ENCODE results near the gene LSAMP. TPM values are rescaled to one million over a fixed set of nuclear protein-coding genes. Genes with fewer than 3 reads are reported as not detected.

Gene LSAMP
- total and polyA plus RNA-seq, 9 of the 15 experiments (the other 6 are each of a cell fraction or from before 2014, with no cell fraction given), result 0.09 to 0.11 TPM; not detected in 7

DNA sequence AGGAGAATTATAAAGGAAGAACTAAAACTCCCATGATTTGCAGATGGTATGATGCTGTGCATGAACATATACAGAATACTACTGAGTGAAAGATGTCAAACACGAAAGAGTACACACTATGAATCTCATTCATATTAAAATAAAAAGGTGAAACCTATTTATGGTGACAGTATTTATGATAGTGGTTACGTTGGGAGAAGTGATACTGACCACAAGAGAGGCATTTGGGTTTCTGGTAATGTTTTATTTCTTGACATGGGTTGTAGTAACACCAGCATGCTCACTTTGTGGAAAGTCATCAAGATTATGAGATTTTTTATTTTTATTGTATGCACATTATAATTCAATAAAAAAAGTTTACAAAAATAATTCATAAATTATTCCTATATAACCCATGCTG lies 498.0 kb downstream of the LSAMP start:
- DNase-seq (ENCODE audit: extremely low read depth in 1 of 4, low spot score in 3 of 4) (no peak), FAIRE-seq (no peak), ATAC-seq (no peak)
- no TSS peak for BruUV-seq (replicated peaks)
- H3K79me2 ChIP-seq (ENCODE audit: control insufficient read depth, insufficient read depth, low read length), result no peaks in the 10 kb centered on the region
- in situ Hi-C loops (cut with MboI) (no loop called here), intact Hi-C loops (cut with micrococcal nuclease) (no loop called here)
- TF ChIP-seq ZNF23 (CRISPR knock-in tag; IDR thresholded peaks at IDR 0.05) (no peak), YY1 (IDR thresholded peaks at IDR 0.05; ENCODE audit: borderline replicate concordance in 1 of 3, control insufficient read depth in 1 of 3, extremely low read depth in 1 of 3, insufficient read depth in 3 of 3, insufficient read length in 1 of 3, insufficient replicate concordance in 2 of 3, low read depth in 1 of 3, low read length in 2 of 3) (no peak), ARID2 (IDR thresholded peaks at IDR 0.05) (no peak), ZNF12 (CRISPR knock-in tag; IDR thresholded peaks at IDR 0.05) (no peak)
- no peak overlapping the region for H3K9ac ChIP-seq (ENCODE audit: insufficient read depth in 1 of 2, low read depth in 2 of 2, low read length in 2 of 2)
- ChIA-PET CTCF (ENCODE audit: low intra/inter-chr PET ratio) (no interaction called here), POLR2A (no interaction called here)
- H2AFZ ChIP-seq (ENCODE audit: low read depth, low read length), result no peak overlapping the region
- 4% methylated on average over 2 of the region's 2 CpGs for WGBS (ENCODE audit: insufficient coverage, low coverage, missing lambda C conversion rate)
- H3K4me3 ChIP-seq, result no peak overlapping the region
- no peaks in the 10 kb centered on the region for H3K9me1 ChIP-seq (ENCODE audit: control insufficient read depth, insufficient read depth, low read length)
- H3K4me2 ChIP-seq (ENCODE audit: insufficient read depth, low read length), result no peak overlapping the region
- no peaks in the 10 kb centered on the region for H4K20me1 ChIP-seq (replicated peaks; ENCODE audit: control insufficient read depth, insufficient read depth, low read length)
- H3K4me1 ChIP-seq (replicated peaks in 1 of 2; ENCODE audit: control insufficient read depth in 2 of 2, insufficient read depth in 2 of 2, low read length in 2 of 2), result no peaks in the 10 kb centered on the region
- H3K27me3 ChIP-seq (ENCODE audit: control insufficient read depth in 2 of 2, insufficient read depth in 2 of 2, low read length in 2 of 2), result no peaks in the 10 kb centered on the region
- H3K36me3 ChIP-seq (ENCODE audit: control insufficient read depth, insufficient read depth, low read length), result no peaks in the 10 kb centered on the region
- no peaks in the 10 kb centered on the region for H3K9me3 ChIP-seq (replicated peaks; ENCODE audit: control insufficient read depth, insufficient read depth, low read depth, low read length)
- H3K27ac ChIP-seq (ENCODE audit: extremely low read depth, low read depth, low read length), result no peak overlapping the region

- Histone ChIP-seq H3K9me3 (replicated peaks; ENCODE audit: control insufficient read depth, insufficient read depth, low read depth, low read length) (no peaks in the 10 kb centered on the region), H3K4me1 (replicated peaks in 1 of 2; ENCODE audit: control insufficient read depth in 2 of 2, insufficient read depth in 2 of 2, low read length in 2 of 2) (no peaks in the 10 kb centered on the region), H3K27ac (ENCODE audit: extremely low read depth, low read depth, low read length) (no peak overlapping the region), H2AFZ (ENCODE audit: low read depth, low read length) (no peak overlapping the region), H4K20me1 (replicated peaks; ENCODE audit: control insufficient read depth, insufficient read depth, low read length) (no peaks in the 10 kb centered on the region), H3K27me3 (ENCODE audit: control insufficient read depth in 2 of 2, insufficient read depth in 2 of 2, low read length in 2 of 2) (no peaks in the 10 kb centered on the region), H3K4me2 (ENCODE audit: insufficient read depth, low read length) (no peak overlapping the region), H3K79me2 (ENCODE audit: control insufficient read depth, insufficient read depth, low read length) (no peaks in the 10 kb centered on the region), H3K36me3 (ENCODE audit: control insufficient read depth, insufficient read depth, low read length) (no peaks in the 10 kb centered on the region), H3K4me3 (no peak overlapping the region), H3K9ac (ENCODE audit: insufficient read depth in 1 of 2, low read depth in 2 of 2, low read length in 2 of 2) (no peak overlapping the region), H3K9me1 (ENCODE audit: control insufficient read depth, insufficient read depth, low read length) (no peaks in the 10 kb centered on the region)
- intact Hi-C loops (cut with micrococcal nuclease) (no loop called here), in situ Hi-C loops (cut with MboI) (no loop called here)
- no peak for DNase-seq (ENCODE audit: extremely low read depth in 1 of 4, low spot score in 3 of 4)
- BruUV-seq (replicated peaks), result no TSS peak
- no peak for FAIRE-seq
- TF ChIP-seq PTRF (tag; IDR thresholded peaks at IDR 0.05), result no peak
- no peak for TF ChIP-seq SNIP1 (IDR thresholded peaks at IDR 0.05; ENCODE audit: low read depth)
- no peak for TF ChIP-seq RCOR1 (IDR thresholded peaks at IDR 0.05; ENCODE audit: borderline replicate concordance in 1 of 2, low read depth in 2 of 2, low read length in 2 of 2)
- TF ChIP-seq MTA2 (IDR thresholded peaks at IDR 0.05; ENCODE audit: low read depth), result no peak
- no peak for TF ChIP-seq HLTF (IDR thresholded peaks at IDR 0.05)
- no peak for TF ChIP-seq GTF2F1 (IDR thresholded peaks at IDR 0.05; ENCODE audit: low read depth, low read length)
- no peak for TF ChIP-seq SIX5 (IDR thresholded peaks at IDR 0.05; ENCODE audit: borderline replicate concordance in 1 of 2, insufficient read depth in 1 of 2, low read depth in 1 of 2, low read length in 2 of 2)
- no peak for TF ChIP-seq GABPB1 (CRISPR knock-in tag; IDR thresholded peaks at IDR 0.05)
- no peak for TF ChIP-seq BRD9 (IDR thresholded peaks at IDR 0.05; ENCODE audit: low read depth, partially characterized antibody)
- POLR2A ChIA-PET, result no interaction called here
- 0% methylated on average over 3 of the region's 3 CpGs for WGBS (ENCODE audit: insufficient coverage, low coverage, missing lambda C conversion rate)
- ATAC-seq, result no peak
- CTCF ChIA-PET (ENCODE audit: low intra/inter-chr PET ratio), result no interaction called here
Measured at GRCh38 chr3:115943579-115943978, 501.7 kb downstream of the LSAMP start.
